Activated CD4-positive, alpha-beta T cell treated with anti-CD3 and anti-CD28 coated beads, Interleukin-2, amount 50 U/mL, for 1 hour (primary cell): ENCODE results near the gene CLCNKA.
"Not testable (repeated sequence)": the region's sequence is repeated elsewhere in the genome, so short reads cannot be mapped to it uniquely, and the experiment has no call there.

Experiments used
- DNase-seq: peaks from one replicate; pipeline ENCODE4 v3.0.0-alpha.2; 2020

Gene CLCNKA

GRCh38 chr1:16021681-16022080, at the start of gene CLCNKA:
CLCNKA (plus strand) TSS chr1:16022036; CDS start chr1:16022620, 584 bp downstream.
- DNase-seq: no peak

GRCh38 chr1:15972409-15972808, 49.4 kb upstream of the CLCNKA start:
- DNase-seq: no peak

- no peak for DNase-seq
Measured at GRCh38 chr1:15973772-15974171, 48.1 kb upstream of the CLCNKA start.

GRCh38 chr1:15974855-15975254, 47.0 kb upstream of the CLCNKA start:
- no peak for DNase-seq

- DNase-seq: peak; percentile 52
Measured at GRCh38 chr1:15975358-15975804, 46.5 kb upstream of the CLCNKA start.

GRCh38 chr1:15975805-15976680, 45.8 kb upstream of the CLCNKA start, which contains the start of gene ZBTB17:
ZBTB17 (minus strand) TSS chr1:15976101; CDS start chr1:15948495, 27,606 bp downstream.
- peak; percentile 95 for DNase-seq

GRCh38 chr1:15977947-15978346, 43.9 kb upstream of the CLCNKA start:
- not testable (repeated sequence) for DNase-seq

GRCh38 chr1:15981679-15982078, 40.2 kb upstream of the CLCNKA start:
- DNase-seq: no peak

GRCh38 chr1:15983275-15983674, 38.6 kb upstream of the CLCNKA start:
- DNase-seq: no peak

- no peak for DNase-seq
Measured at GRCh38 chr1:15985611-15986297, 36.1 kb upstream of the CLCNKA start.

GRCh38 chr1:15988856-15989736, 32.7 kb upstream of the CLCNKA start:
- no peak for DNase-seq

- DNase-seq: no peak
Measured at GRCh38 chr1:15989776-15990175, 32.1 kb upstream of the CLCNKA start.

GRCh38 chr1:15991427-15992186, 30.2 kb upstream of the CLCNKA start:
- DNase-seq: no peak

- no peak for DNase-seq
Measured at GRCh38 chr1:15992187-15992553, 29.7 kb upstream of the CLCNKA start.

GRCh38 chr1:15992582-15993500, 29.0 kb upstream of the CLCNKA start:
- DNase-seq: no peak

- no peak for DNase-seq
Measured at GRCh38 chr1:15993666-15994065, 28.2 kb upstream of the CLCNKA start.

GRCh38 chr1:15994081-15994480, 27.8 kb upstream of the CLCNKA start:
- no peak for DNase-seq

- DNase-seq: peak; percentile 25
Measured at GRCh38 chr1:15994590-15995351, 27.1 kb upstream of the CLCNKA start.

- DNase-seq: no peak
Measured at GRCh38 chr1:15997076-15997585, 24.7 kb upstream of the CLCNKA start.
